GM23338 (cell line): Measurements from ENCODE around the gene WHAMM. TPM values are rescaled to one million over a fixed set of nuclear protein-coding genes. Genes with fewer than 3 reads are reported as not detected.

ENCODE experiments used
- ATAC-seq: fragments of 200-7000 bp; cut with Tn5 transposase; 3 replicates; pipeline ENCODE4 v1.9.1; 2020
- DNase-seq: peaks from one replicate; pipeline ENCODE4 v3.0.0-alpha.2; 2015; ENCODE audit warnings: low spot score
- H2AFZ ChIP-seq: fragments of 200-600 bp; sonication (generic); 2 replicates; pipeline ENCODE4 v1.8.0; 2016; ENCODE audit warnings: antibody characterized with exemption, mild to moderate bottlenecking, moderate library complexity
- H3F3A ChIP-seq: fragments of 200-600 bp; sonication (generic); replicated peaks from 2 replicates; pipeline ENCODE4 v1.8.0; 2017; ENCODE audit warnings: antibody characterized with exemption, mixed run types, low read depth
- H3K27ac ChIP-seq: fragments of 200-600 bp; sonication (generic); 2 replicates; pipeline ENCODE4 v1.6.1; 2016; ENCODE audit warnings: low read depth
- H3K27me3 ChIP-seq: fragments of 200-600 bp; sonication (generic); 2 replicates; pipeline ENCODE4 v1.8.0; 2016; ENCODE audit warnings: mild to moderate bottlenecking, mixed run types, moderate library complexity; ENCODE audit not compliant: insufficient read depth
- H3K36me3 ChIP-seq: fragments of 200-600 bp; sonication (generic); 2 replicates; pipeline ENCODE4 v1.8.0; 2016; ENCODE audit warnings: mild to moderate bottlenecking; ENCODE audit not compliant: insufficient read depth
- H3K4me1 ChIP-seq: fragments of 200-600 bp; sonication (generic); 2 replicates; pipeline ENCODE4 v1.8.0; 2016; ENCODE audit warnings: mild to moderate bottlenecking, moderate library complexity; ENCODE audit not compliant: insufficient read depth
- H3K4me2 ChIP-seq: fragments of 200-600 bp; sonication (generic); 2 replicates; pipeline ENCODE4 v1.7.1; 2017; ENCODE audit warnings: mixed run types
- H3K4me3 ChIP-seq: fragments of 200-600 bp; sonication (generic); 2 replicates; pipeline ENCODE4 v1.6.1; 2016; ENCODE audit warnings: mixed run types
- H3K79me2 ChIP-seq: fragments of 200-600 bp; sonication (generic); replicated peaks from 2 replicates; pipeline ENCODE4 v1.8.0; 2017; ENCODE audit warnings: mild to moderate bottlenecking; ENCODE audit not compliant: insufficient read depth
- H3K9me2 ChIP-seq: fragments of 200-600 bp; sonication (generic); 2 replicates; pipeline ENCODE4 v1.8.0; 2017; ENCODE audit not compliant: insufficient read depth
- H4K20me1 ChIP-seq: fragments of 200-600 bp; sonication (generic); replicated peaks from 2 replicates; pipeline ENCODE4 v1.8.0; 2017; ENCODE audit warnings: mild to moderate bottlenecking; ENCODE audit not compliant: insufficient read depth
- H3K27ac Mint-ChIP-seq: 2 replicates; pipeline ENCODE4 v1.8.0; 2020; ENCODE audit warnings: inconsistent platforms, mild to moderate bottlenecking, moderate library complexity, mixed read lengths
- H3K27me3 Mint-ChIP-seq: 3 replicates; pipeline ENCODE4 v1.8.0; 2022; ENCODE audit warnings: low read depth, mild to moderate bottlenecking, moderate library complexity, mixed read lengths, inconsistent platforms; ENCODE audit not compliant: insufficient read depth, poor library complexity
- H3K36me3 Mint-ChIP-seq: 3 replicates; pipeline ENCODE4 v1.8.0; 2021; ENCODE audit warnings: low read depth, mild to moderate bottlenecking, inconsistent platforms, moderate library complexity, mixed read lengths
- H3K4me1 Mint-ChIP-seq: 3 replicates; pipeline ENCODE4 v1.8.0; 2020; ENCODE audit warnings: mild to moderate bottlenecking, inconsistent platforms, mixed read lengths
- H3K4me3 Mint-ChIP-seq: 3 replicates; pipeline ENCODE4 v1.8.0; 2021; ENCODE audit warnings: moderate library complexity, mild to moderate bottlenecking, inconsistent platforms, mixed read lengths
- H3K9me3 Mint-ChIP-seq: 3 replicates; pipeline ENCODE4 v1.8.0; 2020; ENCODE audit warnings: moderate library complexity, mild to moderate bottlenecking, inconsistent platforms, mixed read lengths
- CREB1 ChIP-seq: fragments of 250-450 bp; sonication (Bioruptor Pico); IDR thresholded peaks from 2 replicates; pipeline ENCODE4 v1.5.0; 2020; ENCODE audit warnings: low read depth, mild to moderate bottlenecking, moderate library complexity
- CTCF ChIP-seq, 2 experiments: fragments of 200-600 bp in 1 of 2; sonication (generic) in 1 of 2; conservative IDR thresholded peaks; 2 replicates each; pipeline versions ENCODE4 v1.5.1 to v1.6.1; 2016 to 2017; ENCODE audit warnings: antibody characterized with exemption in 2 of 2, low read depth in 2 of 2, mild to moderate bottlenecking in 2 of 2, moderate library complexity in 1 of 2
- JUNB ChIP-seq: IDR thresholded peaks from one replicate; pipeline ENCODE4 v1.6.1; 2016; ENCODE audit warnings: antibody characterized with exemption; ENCODE audit not compliant: unreplicated experiment
- NANOG ChIP-seq: IDR thresholded peaks from 2 replicates; pipeline ENCODE4 v1.6.1; 2016; ENCODE audit warnings: antibody characterized with exemption, borderline replicate concordance
- POLR2AphosphoS5 ChIP-seq: IDR thresholded peaks from 2 replicates; pipeline ENCODE4 v1.6.1; 2016; ENCODE audit warnings: antibody characterized with exemption, low read depth
- STAT1 ChIP-seq: IDR thresholded peaks from one replicate; pipeline ENCODE4 v1.6.1; 2016; ENCODE audit warnings: antibody characterized with exemption; ENCODE audit not compliant: unreplicated experiment
- ZNF114 ChIP-seq: fragments of 250-450 bp; sonication (Bioruptor Pico); IDR thresholded peaks from 2 replicates; pipeline ENCODE4 v1.5.0; 2020; ENCODE audit warnings: mild to moderate bottlenecking, moderate library complexity
- ZNF331 ChIP-seq: fragments of 250-450 bp; sonication (Bioruptor Pico); IDR thresholded peaks from 2 replicates; pipeline ENCODE4 v1.5.0; 2020; ENCODE audit warnings: low read depth, mild to moderate bottlenecking, moderate library complexity
- polyA plus RNA-seq: library from polyadenylated mRNA; unstranded; fragments of >200 nt; fragmentation: Nextera tagmentation; extraction: Ambion mirVana; gene quantifications from 2 replicates; pipeline ENCODE4 v1.2.1, GENCODE V29; 2016
- total RNA-seq: library from RNA; depleted of rRNA; stranded (reverse); fragments of >200 nt; shearing (Covaris generic); gene quantifications from 2 replicates; pipeline ENCODE4 v1.2.3, GENCODE V29; 2014
- TF ChIP-seq, protein P1 (sequence below): IDR thresholded peaks from 2 replicates; pipeline ENCODE4 v1.6.1; 2016; ENCODE audit warnings: antibody characterized with exemption
- TF ChIP-seq, protein P2 (sequence below): IDR thresholded peaks from one replicate; pipeline ENCODE4 v1.6.1; 2018; ENCODE audit warnings: antibody characterized with exemption; ENCODE audit not compliant: unreplicated experiment

The WHAMM gene
- total and polyA plus RNA-seq, 2 experiments from 2014 or later, result 2.2 to 4.1 TPM

- no peak for ATAC-seq
- Histone ChIP-seq H4K20me1 (no peaks in the 10 kb centered on the region), H3F3A (no peaks in the 10 kb centered on the region), H3K27ac (no peak overlapping the region), H3K79me2 (no peaks in the 10 kb centered on the region), H3K4me1 (peaks cover 7% of the 10 kb centered on the region), H3K27me3 (no peaks in the 10 kb centered on the region), H3K4me2 (no peak overlapping the region), H3K4me3 (no peak overlapping the region), H3K36me3 (no peaks in the 10 kb centered on the region), H2AFZ (no peak overlapping the region), H3K9me2 (no peaks in the 10 kb centered on the region)
- TF ChIP-seq, protein P1, sequence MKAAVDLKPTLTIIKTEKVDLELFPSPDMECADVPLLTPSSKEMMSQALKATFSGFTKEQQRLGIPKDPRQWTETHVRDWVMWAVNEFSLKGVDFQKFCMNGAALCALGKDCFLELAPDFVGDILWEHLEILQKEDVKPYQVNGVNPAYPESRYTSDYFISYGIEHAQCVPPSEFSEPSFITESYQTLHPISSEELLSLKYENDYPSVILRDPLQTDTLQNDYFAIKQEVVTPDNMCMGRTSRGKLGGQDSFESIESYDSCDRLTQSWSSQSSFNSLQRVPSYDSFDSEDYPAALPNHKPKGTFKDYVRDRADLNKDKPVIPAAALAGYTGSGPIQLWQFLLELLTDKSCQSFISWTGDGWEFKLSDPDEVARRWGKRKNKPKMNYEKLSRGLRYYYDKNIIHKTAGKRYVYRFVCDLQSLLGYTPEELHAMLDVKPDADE, result no peak
- TF ChIP-seq JUNB, result no peak
- TF ChIP-seq POLR2AphosphoS5, result no peak
- TF ChIP-seq CTCF (conservative IDR thresholded peaks at IDR 0.05; ENCODE audit: low read depth in 2 of 2), result no peak
- TF ChIP-seq CREB1, result no peak
- no peak for TF ChIP-seq ZNF114
- TF ChIP-seq ZNF331 (CRISPR knock-in tag), result no peak
- no peak for TF ChIP-seq STAT1
- TF ChIP-seq, protein P2, sequence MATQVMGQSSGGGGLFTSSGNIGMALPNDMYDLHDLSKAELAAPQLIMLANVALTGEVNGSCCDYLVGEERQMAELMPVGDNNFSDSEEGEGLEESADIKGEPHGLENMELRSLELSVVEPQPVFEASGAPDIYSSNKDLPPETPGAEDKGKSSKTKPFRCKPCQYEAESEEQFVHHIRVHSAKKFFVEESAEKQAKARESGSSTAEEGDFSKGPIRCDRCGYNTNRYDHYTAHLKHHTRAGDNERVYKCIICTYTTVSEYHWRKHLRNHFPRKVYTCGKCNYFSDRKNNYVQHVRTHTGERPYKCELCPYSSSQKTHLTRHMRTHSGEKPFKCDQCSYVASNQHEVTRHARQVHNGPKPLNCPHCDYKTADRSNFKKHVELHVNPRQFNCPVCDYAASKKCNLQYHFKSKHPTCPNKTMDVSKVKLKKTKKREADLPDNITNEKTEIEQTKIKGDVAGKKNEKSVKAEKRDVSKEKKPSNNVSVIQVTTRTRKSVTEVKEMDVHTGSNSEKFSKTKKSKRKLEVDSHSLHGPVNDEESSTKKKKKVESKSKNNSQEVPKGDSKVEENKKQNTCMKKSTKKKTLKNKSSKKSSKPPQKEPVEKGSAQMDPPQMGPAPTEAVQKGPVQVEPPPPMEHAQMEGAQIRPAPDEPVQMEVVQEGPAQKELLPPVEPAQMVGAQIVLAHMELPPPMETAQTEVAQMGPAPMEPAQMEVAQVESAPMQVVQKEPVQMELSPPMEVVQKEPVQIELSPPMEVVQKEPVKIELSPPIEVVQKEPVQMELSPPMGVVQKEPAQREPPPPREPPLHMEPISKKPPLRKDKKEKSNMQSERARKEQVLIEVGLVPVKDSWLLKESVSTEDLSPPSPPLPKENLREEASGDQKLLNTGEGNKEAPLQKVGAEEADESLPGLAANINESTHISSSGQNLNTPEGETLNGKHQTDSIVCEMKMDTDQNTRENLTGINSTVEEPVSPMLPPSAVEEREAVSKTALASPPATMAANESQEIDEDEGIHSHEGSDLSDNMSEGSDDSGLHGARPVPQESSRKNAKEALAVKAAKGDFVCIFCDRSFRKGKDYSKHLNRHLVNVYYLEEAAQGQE, result no peak
- TF ChIP-seq NANOG, result no peak
- no peak overlapping the region for H3K27ac Mint-ChIP-seq
- no peak overlapping the region for H3K4me3 Mint-ChIP-seq
- no peak for DNase-seq
- H3K27me3 Mint-ChIP-seq, result peaks cover 1% of the 10 kb centered on the region
- peaks cover 11% of the 10 kb centered on the region; the same call in 2 of the 3 replicates for H3K4me1 Mint-ChIP-seq
- H3K9me3 Mint-ChIP-seq, result no peaks in the 10 kb centered on the region
- no peaks in the 10 kb centered on the region; the same call in 2 of the 3 replicates for H3K36me3 Mint-ChIP-seq
These were observed 62.5 kb downstream of the WHAMM start for GRCh38 chr15:82871832-82872484.
